ENCODE measurements around the gene ARHGEF7. TPM values are rescaled to one million over a fixed set of nuclear protein-coding genes. Genes with fewer than 3 reads are reported as not detected.
A peak's percentile ranks its signal among the peaks of the same experiment; 100 is the strongest.

The ARHGEF7 gene
- total RNA-seq, 2 experiments from 2014 or later: 39.5 to 51.3 TPM

DNA sequence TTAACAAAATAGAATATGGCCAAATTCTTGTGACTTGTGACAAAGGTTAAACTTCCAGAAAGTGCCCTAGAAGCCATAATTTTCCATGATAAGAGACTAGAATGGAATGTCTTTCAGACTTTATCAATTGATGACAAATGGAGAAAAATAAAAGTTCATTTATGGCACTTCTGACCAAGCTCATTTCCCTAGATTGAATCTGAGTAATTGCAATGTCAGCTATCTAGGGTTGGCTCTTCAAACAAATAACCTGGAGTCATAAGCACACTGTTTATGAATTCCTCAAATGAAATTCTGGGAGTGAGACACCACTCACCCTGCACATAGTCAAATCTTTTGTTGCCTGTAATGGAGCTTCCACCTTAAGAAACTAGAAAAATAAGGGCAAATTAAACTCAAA, 11.4 kb downstream of the ARHGEF7 start:
- Histone ChIP-seq H3K4me2 (ENCODE audit: low read length) (no peak overlapping the region), H3K79me2 (ENCODE audit: insufficient read depth, low read depth, low read length) (no peaks in the 10 kb centered on the region), H3K36me3 (ENCODE audit: insufficient read depth, low read length) (no peaks in the 10 kb centered on the region), H3K4me1 (ENCODE audit: insufficient read depth, low read length, poor library complexity, severe bottlenecking) (peaks cover 7% of the 10 kb centered on the region), H2AFZ (ENCODE audit: low read length) (no peak overlapping the region), H3K27ac (ENCODE audit: low read depth, low read length, poor library complexity, severe bottlenecking) (no peak overlapping the region), H3K9me2 (ENCODE audit: insufficient read depth, low read length) (no peaks in the 10 kb centered on the region; the same call in 1 of the 2 replicates), H3K9me3 (ENCODE audit: low read length) (no peaks in the 10 kb centered on the region), H3K4me3 (ENCODE audit: low read depth, low read length, poor library complexity, severe bottlenecking) (no peak overlapping the region), H4K20me1 (ENCODE audit: insufficient read depth, low read length) (no peaks in the 10 kb centered on the region)
- TF ChIP-seq EZH2phosphoT487 (IDR thresholded peaks at IDR 0.05; ENCODE audit: borderline replicate concordance, low read depth, low read length): no peak
- TF ChIP-seq, protein P1, sequence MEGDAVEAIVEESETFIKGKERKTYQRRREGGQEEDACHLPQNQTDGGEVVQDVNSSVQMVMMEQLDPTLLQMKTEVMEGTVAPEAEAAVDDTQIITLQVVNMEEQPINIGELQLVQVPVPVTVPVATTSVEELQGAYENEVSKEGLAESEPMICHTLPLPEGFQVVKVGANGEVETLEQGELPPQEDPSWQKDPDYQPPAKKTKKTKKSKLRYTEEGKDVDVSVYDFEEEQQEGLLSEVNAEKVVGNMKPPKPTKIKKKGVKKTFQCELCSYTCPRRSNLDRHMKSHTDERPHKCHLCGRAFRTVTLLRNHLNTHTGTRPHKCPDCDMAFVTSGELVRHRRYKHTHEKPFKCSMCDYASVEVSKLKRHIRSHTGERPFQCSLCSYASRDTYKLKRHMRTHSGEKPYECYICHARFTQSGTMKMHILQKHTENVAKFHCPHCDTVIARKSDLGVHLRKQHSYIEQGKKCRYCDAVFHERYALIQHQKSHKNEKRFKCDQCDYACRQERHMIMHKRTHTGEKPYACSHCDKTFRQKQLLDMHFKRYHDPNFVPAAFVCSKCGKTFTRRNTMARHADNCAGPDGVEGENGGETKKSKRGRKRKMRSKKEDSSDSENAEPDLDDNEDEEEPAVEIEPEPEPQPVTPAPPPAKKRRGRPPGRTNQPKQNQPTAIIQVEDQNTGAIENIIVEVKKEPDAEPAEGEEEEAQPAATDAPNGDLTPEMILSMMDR (conservative IDR thresholded peaks at IDR 0.05; ENCODE audit: low read length): no peak
- ChIA-PET CTCF (ENCODE audit: unreplicated experiment) (no interaction called here), POLR2A (interaction anchor here (1.0 to 1.2 kb wide), 2 partner anchors 16 to 32 kb away, joined by 4 read pairs; no protein-coding TSS in a partner anchor)
- intact Hi-C loops (cut with micrococcal nuclease; ENCODE audit: unreplicated experiment): no loop called here
- no peak for DNase-seq (ENCODE audit: low spot score)
- BruUV-seq (replicated peaks): no TSS peak

DNA sequence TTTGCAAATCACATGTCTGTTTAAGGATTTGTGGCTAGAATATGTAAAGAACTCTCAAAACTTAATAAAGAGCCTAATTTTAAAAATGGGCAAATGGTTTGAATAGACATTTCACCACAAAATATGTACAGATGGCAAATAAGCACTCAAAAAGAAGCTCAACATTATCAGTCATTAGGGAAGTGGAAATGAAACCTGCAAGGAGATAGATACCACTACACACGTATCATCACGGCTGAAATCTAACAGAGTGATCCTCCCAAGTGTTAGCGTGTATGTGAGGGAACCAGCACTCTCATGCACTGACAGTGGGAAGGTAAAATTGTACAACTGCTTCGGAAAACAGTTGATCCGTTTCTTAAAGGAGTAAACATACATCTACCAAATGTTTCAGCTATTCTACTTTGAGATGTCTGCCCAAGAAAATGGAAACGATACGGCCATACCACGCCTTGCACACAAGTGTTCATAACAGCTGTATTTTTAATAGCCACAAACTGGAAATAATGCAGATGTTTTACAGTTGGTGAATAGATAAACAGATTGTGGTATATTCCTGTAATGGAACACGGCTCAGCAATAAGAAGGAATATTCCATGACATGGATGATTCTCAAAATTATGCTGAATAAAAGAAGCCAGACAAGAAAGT, 14.5 kb downstream of the ARHGEF7 start:
- POLR2A ChIA-PET: interaction anchor here (0.9 to 1.4 kb wide), 3 partner anchors 11 to 73 kb away, joined by 3 to 4 read pairs (median 3); no protein-coding TSS in a partner anchor
- H3K4me3 ChIP-seq (ENCODE audit: low read depth, low read length, poor library complexity, severe bottlenecking): peak overlapping the region; percentile 6
- H3K79me2 ChIP-seq (ENCODE audit: insufficient read depth, low read depth, low read length): no peaks in the 10 kb centered on the region
- no peaks in the 10 kb centered on the region for H4K20me1 ChIP-seq (ENCODE audit: insufficient read depth, low read length)
- H3K4me2 ChIP-seq (ENCODE audit: low read length): peak overlapping the region; percentile 52
- no peak for TF ChIP-seq EZH2phosphoT487 (IDR thresholded peaks at IDR 0.05; ENCODE audit: borderline replicate concordance, low read depth, low read length)
- TF ChIP-seq, protein P1 (conservative IDR thresholded peaks at IDR 0.05; ENCODE audit: low read length): no peak
- BruUV-seq (replicated peaks): no TSS peak
- H3K9me3 ChIP-seq (ENCODE audit: low read length): no peaks in the 10 kb centered on the region
- H3K9me2 ChIP-seq (ENCODE audit: insufficient read depth, low read length): no peaks in the 10 kb centered on the region; the same call in 1 of the 2 replicates
- CTCF ChIA-PET (ENCODE audit: unreplicated experiment): interaction anchor here (0.6 kb wide), 1 partner anchor 1023 kb away, joined by 3 read pairs; no protein-coding TSS in a partner anchor
- DNase-seq (ENCODE audit: low spot score): peak; percentile 21
- H2AFZ ChIP-seq (ENCODE audit: low read length): peak overlapping the region; percentile 80; the same call in 1 of the 2 replicates
- no peak overlapping the region for H3K27ac ChIP-seq (ENCODE audit: low read depth, low read length, poor library complexity, severe bottlenecking)
- peaks cover 13% of the 10 kb centered on the region for H3K4me1 ChIP-seq (ENCODE audit: insufficient read depth, low read length, poor library complexity, severe bottlenecking)
- no peaks in the 10 kb centered on the region for H3K36me3 ChIP-seq (ENCODE audit: insufficient read depth, low read length)
- intact Hi-C loops (cut with micrococcal nuclease; ENCODE audit: unreplicated experiment): no loop called here

DNA sequence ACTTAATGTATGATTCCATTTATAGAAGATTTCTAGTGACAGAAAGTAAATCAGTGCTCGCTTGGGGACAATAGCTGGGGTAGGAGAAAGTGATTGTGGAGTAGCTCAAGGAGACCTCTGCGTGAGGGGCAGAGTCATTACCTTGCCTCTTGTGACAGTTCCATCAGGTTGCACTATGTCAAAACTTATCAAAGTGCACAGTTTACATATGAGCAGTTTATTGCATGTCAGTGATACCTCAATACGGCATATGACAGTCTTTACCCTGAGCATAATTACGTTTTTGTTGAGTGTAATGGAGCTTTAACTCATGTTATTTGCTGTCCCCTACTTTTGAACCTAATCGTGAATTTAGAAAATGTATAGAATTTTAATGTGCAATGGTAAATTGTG, 15.0 kb downstream of the ARHGEF7 start:
- peaks cover 13% of the 10 kb centered on the region for H3K4me1 ChIP-seq (ENCODE audit: insufficient read depth, low read length, poor library complexity, severe bottlenecking)
- no peaks in the 10 kb centered on the region for H3K36me3 ChIP-seq (ENCODE audit: insufficient read depth, low read length)
- TF ChIP-seq, protein P1 (conservative IDR thresholded peaks at IDR 0.05; ENCODE audit: low read length): no peak
- no peak for TF ChIP-seq EZH2phosphoT487 (IDR thresholded peaks at IDR 0.05; ENCODE audit: borderline replicate concordance, low read depth, low read length)
- no peaks in the 10 kb centered on the region for H3K9me3 ChIP-seq (ENCODE audit: low read length)
- peak overlapping the region; percentile 6 for H3K4me3 ChIP-seq (ENCODE audit: low read depth, low read length, poor library complexity, severe bottlenecking)
- H3K27ac ChIP-seq (ENCODE audit: low read depth, low read length, poor library complexity, severe bottlenecking): no peak overlapping the region
- no peak for DNase-seq (ENCODE audit: low spot score)
- peak overlapping the region; percentile 52 for H3K4me2 ChIP-seq (ENCODE audit: low read length)
- H3K9me2 ChIP-seq (ENCODE audit: insufficient read depth, low read length): no peaks in the 10 kb centered on the region; the same call in 1 of the 2 replicates
- POLR2A ChIA-PET: interaction anchor here (1.1 kb wide), 1 partner anchor 73 kb away, joined by 3 read pairs; no protein-coding TSS in a partner anchor
- peak overlapping the region; percentile 80; the same call in 1 of the 2 replicates for H2AFZ ChIP-seq (ENCODE audit: low read length)
- intact Hi-C loops (cut with micrococcal nuclease; ENCODE audit: unreplicated experiment): no loop called here
- no peaks in the 10 kb centered on the region for H3K79me2 ChIP-seq (ENCODE audit: insufficient read depth, low read depth, low read length)
- no TSS peak for BruUV-seq (replicated peaks)
- no peaks in the 10 kb centered on the region for H4K20me1 ChIP-seq (ENCODE audit: insufficient read depth, low read length)
- CTCF ChIA-PET (ENCODE audit: unreplicated experiment): no interaction called here
